Measurements from ENCODE around the gene ENO3. TPM values are rescaled to one million over a fixed set of nuclear protein-coding genes. Genes with fewer than 3 reads are reported as not detected.

The ENO3 gene
- polyA plus RNA-seq, 1 of the 3 experiments (the other 2 are of a cell fraction) = 29.2 TPM

DNA sequence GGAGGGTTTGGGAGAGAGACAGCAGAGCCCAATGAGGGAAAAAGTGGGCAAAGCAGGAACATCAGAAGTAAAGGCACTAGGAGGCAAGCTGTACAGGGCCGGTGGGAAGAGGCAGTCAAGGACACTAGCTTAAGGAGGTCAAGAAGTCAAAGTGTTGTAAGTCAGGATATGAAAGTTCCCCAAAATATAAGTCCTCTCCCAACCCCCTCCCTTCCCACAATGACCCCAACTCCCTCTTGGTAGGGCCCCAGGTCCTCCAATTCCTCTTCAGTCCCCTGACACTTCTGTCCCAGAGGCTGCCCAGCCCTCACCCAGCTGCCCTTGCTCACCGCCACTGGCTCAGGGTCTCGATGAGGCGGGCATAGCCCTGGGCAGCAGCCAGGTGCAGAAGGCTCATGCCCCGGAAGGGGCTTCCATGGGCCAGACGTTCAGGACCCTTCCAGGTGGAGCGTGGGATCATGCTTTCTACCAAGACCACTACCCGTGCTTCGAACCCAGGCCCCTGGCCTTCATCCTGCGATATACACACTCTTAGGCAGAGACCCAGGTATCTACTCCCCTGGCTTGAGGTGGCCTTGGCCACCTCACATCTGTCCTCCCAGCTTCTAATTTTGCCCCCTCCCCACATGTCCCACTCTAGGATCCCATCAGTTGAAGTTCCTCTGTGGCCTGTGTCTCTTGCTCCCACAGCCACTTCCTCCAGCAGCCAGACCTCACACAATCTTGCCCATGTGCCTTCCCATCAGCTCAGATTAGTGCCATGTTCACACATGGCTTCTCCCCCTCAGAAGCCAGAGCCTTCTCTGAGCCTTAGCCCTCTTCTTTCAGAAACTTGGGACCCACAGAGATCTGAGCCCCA is 22.6 kb downstream of the ENO3 start:
- Histone ChIP-seq H3K27ac (ENCODE audit: low read depth in 2 of 2, low read length in 1 of 2) (no peak overlapping the region), H3K4me1 (ENCODE audit: control insufficient read depth in 1 of 2, insufficient read depth in 2 of 2, low read depth in 1 of 2, low read length in 1 of 2) (peaks cover 9 to 14% of the 10 kb centered on the region in 2 experiments; a peak in 2 of 4 replicates), H3K9me3 (no peaks in the 10 kb centered on the region), H3K36me3 (replicated peaks in 1 of 2; ENCODE audit: control insufficient read depth in 1 of 2, insufficient read depth in 2 of 2, low read length in 1 of 2) (peaks cover 23 to 42% of the 10 kb centered on the region in 2 experiments), H3K27me3 (ENCODE audit: insufficient read depth) (no peaks in the 10 kb centered on the region), H3K4me3 (ENCODE audit: low read depth in 2 of 2, low read length in 1 of 2) (no peak overlapping the region), H4K20me1 (ENCODE audit: insufficient read depth) (no peaks in the 10 kb centered on the region), H3K9me2 (no peaks in the 10 kb centered on the region), H2AFZ (ENCODE audit: low read depth) (no peak overlapping the region), H3K4me2 (no peak overlapping the region), H3K9ac (no peak overlapping the region), H3F3A (replicated peaks; ENCODE audit: insufficient read depth) (peaks cover 7% of the 10 kb centered on the region), H3K79me2 (ENCODE audit: insufficient read depth) (peaks cover 18% of the 10 kb centered on the region)
- DNase-seq = no peak
- ChIA-PET POLR2A (no interaction called here), CTCF (interaction anchor here (1.1 to 6.6 kb wide), 5 partner anchors 7 to 89 kb away, joined by 3 to 52 read pairs (median 4); partner anchors contain the start of genes CHRNE and KIF1C)
- WGBS (ENCODE audit: low lambda C conversion rate) = 89% methylated on average over 8 of the region's 10 CpGs
- TF ChIP-seq, protein P1, sequence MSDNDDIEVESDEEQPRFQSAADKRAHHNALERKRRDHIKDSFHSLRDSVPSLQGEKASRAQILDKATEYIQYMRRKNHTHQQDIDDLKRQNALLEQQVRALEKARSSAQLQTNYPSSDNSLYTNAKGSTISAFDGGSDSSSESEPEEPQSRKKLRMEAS (IDR thresholded peaks at IDR 0.05; ENCODE audit: low read depth) = no peak
- no peak for TF ChIP-seq SMC3 (IDR thresholded peaks at IDR 0.05; ENCODE audit: low read depth, low read length)
- TF ChIP-seq TCF12 (IDR thresholded peaks at IDR 0.05) = no peak
- no peak for TF ChIP-seq ELF1 (IDR thresholded peaks at IDR 0.05)
- TF ChIP-seq TAF1 (IDR thresholded peaks at IDR 0.05; ENCODE audit: borderline replicate concordance, low read depth, low read length) = no peak
- TF ChIP-seq RFX5 (IDR thresholded peaks at IDR 0.05; ENCODE audit: low read length) = no peak
- TF ChIP-seq MXI1 (IDR thresholded peaks at IDR 0.05; ENCODE audit: low read depth, low read length) = no peak
- TF ChIP-seq, protein P2, sequence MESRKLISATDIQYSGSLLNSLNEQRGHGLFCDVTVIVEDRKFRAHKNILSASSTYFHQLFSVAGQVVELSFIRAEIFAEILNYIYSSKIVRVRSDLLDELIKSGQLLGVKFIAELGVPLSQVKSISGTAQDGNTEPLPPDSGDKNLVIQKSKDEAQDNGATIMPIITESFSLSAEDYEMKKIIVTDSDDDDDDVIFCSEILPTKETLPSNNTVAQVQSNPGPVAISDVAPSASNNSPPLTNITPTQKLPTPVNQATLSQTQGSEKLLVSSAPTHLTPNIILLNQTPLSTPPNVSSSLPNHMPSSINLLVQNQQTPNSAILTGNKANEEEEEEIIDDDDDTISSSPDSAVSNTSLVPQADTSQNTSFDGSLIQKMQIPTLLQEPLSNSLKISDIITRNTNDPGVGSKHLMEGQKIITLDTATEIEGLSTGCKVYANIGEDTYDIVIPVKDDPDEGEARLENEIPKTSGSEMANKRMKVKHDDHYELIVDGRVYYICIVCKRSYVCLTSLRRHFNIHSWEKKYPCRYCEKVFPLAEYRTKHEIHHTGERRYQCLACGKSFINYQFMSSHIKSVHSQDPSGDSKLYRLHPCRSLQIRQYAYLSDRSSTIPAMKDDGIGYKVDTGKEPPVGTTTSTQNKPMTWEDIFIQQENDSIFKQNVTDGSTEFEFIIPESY (IDR thresholded peaks at IDR 0.05; ENCODE audit: borderline replicate concordance, low read depth) = no peak

DNA sequence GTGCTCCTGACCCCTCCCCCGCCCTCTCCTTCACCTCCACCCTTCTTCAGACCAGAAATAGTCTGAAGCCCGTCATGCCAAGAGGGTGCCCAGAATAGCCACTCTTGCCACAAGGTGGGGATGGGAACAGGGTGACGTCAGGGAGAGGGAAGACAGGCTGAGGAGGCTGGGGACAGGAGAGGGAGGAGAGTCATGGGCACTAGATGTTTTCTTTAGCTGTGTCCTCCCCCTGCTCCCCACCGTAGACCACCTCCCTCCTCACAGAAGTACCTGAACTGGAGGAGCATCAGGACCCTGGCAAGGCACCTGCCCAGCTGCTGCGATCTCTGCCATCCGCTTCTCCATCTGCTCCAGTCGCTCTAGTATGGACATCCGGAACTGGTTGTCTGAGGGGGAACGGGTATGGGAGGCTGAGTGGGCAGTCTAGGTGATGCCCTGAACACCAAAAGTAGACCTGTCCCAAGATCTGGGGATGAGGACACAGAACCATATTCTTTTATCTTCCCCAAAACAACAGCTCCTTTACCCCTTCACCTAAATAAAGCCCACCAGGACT is 23.3 kb downstream of the ENO3 start:
- Histone ChIP-seq H3K9ac (no peak overlapping the region), H3K36me3 (replicated peaks in 1 of 2; ENCODE audit: control insufficient read depth in 1 of 2, insufficient read depth in 2 of 2, low read length in 1 of 2) (peaks cover 24 to 45% of the 10 kb centered on the region in 2 experiments), H3K9me2 (no peaks in the 10 kb centered on the region), H3K9me3 (no peaks in the 10 kb centered on the region), H3F3A (replicated peaks; ENCODE audit: insufficient read depth) (peaks cover 4% of the 10 kb centered on the region), H3K27me3 (ENCODE audit: insufficient read depth) (no peaks in the 10 kb centered on the region), H3K4me3 (ENCODE audit: low read depth in 2 of 2, low read length in 1 of 2) (no peak overlapping the region), H2AFZ (ENCODE audit: low read depth) (no peak overlapping the region), H3K79me2 (ENCODE audit: insufficient read depth) (peaks cover 11% of the 10 kb centered on the region), H3K27ac (ENCODE audit: low read depth in 2 of 2, low read length in 1 of 2) (no peak overlapping the region), H3K4me1 (ENCODE audit: control insufficient read depth in 1 of 2, insufficient read depth in 2 of 2, low read depth in 1 of 2, low read length in 1 of 2) (peaks cover 9 to 10% of the 10 kb centered on the region in 2 experiments; a peak in 2 of 4 replicates), H3K4me2 (no peak overlapping the region), H4K20me1 (ENCODE audit: insufficient read depth) (no peaks in the 10 kb centered on the region)
- DNase-seq = no peak
- TF ChIP-seq FOSL2 (IDR thresholded peaks at IDR 0.05; ENCODE audit: borderline replicate concordance, low read depth) (no peak), MEF2A (IDR thresholded peaks at IDR 0.05; ENCODE audit: borderline replicate concordance, low read depth) (no peak), FOXM1 (IDR thresholded peaks at IDR 0.05; ENCODE audit: low read depth) (no peak), NRF1 (IDR thresholded peaks at IDR 0.05; ENCODE audit: low read depth, low read length) (no peak), CHD2 (IDR thresholded peaks at IDR 0.05; ENCODE audit: low read length, partially characterized antibody) (no peak), TCF12 (IDR thresholded peaks at IDR 0.05) (no peak), RAD21 (IDR thresholded peaks at IDR 0.05; ENCODE audit: low read length) (no peak), SMC3 (IDR thresholded peaks at IDR 0.05; ENCODE audit: low read depth, low read length) (no peak)
- TF ChIP-seq, protein P1 (IDR thresholded peaks at IDR 0.05; ENCODE audit: low read depth) = no peak
- TF ChIP-seq, protein P3, sequence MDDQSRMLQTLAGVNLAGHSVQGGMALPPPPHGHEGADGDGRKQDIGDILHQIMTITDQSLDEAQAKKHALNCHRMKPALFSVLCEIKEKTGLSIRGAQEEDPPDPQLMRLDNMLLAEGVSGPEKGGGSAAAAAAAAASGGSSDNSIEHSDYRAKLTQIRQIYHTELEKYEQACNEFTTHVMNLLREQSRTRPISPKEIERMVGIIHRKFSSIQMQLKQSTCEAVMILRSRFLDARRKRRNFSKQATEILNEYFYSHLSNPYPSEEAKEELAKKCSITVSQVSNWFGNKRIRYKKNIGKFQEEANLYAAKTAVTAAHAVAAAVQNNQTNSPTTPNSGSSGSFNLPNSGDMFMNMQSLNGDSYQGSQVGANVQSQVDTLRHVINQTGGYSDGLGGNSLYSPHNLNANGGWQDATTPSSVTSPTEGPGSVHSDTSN (IDR thresholded peaks at IDR 0.05) = no peak
- CTCF ChIA-PET = interaction anchor here (1.0 to 3.0 kb wide), 4 partner anchors 13 to 89 kb away, joined by 3 to 10 read pairs (median 5); partner anchors contain the start of gene CAMTA2
- 91% methylated on average over 9 of the region's 9 CpGs for WGBS (ENCODE audit: low lambda C conversion rate)
- POLR2A ChIA-PET = no interaction called here
